Measurements from ENCODE around the gene NPL. TPM values are rescaled to one million over a fixed set of nuclear protein-coding genes. Genes with fewer than 3 reads are reported as not detected.

The NPL gene
- total RNA-seq, 2 experiments from 2014 or later: 2.2 to 6.3 TPM

GRCh38 chr1:182771187-182771984, 18.2 kb upstream of the NPL start:
- TF ChIP-seq EZH2phosphoT487 (IDR thresholded peaks at IDR 0.05; ENCODE audit: borderline replicate concordance, low read depth, low read length) (no peak), CTCF (conservative IDR thresholded peaks at IDR 0.05; ENCODE audit: low read length) (no peak)
- CTCF ChIA-PET (ENCODE audit: unreplicated experiment): no interaction called here
- POLR2A ChIA-PET: no interaction called here
- DNase-seq (ENCODE audit: low spot score): no peak
- H3K9me2 ChIP-seq (ENCODE audit: insufficient read depth, low read length): no peaks in the 10 kb centered on the region
- no peak overlapping the region for H3K4me3 ChIP-seq (ENCODE audit: low read depth, low read length, poor library complexity, severe bottlenecking)
- no peak overlapping the region for H3K27ac ChIP-seq (ENCODE audit: low read depth, low read length, poor library complexity, severe bottlenecking)
- no peaks in the 10 kb centered on the region for H3K36me3 ChIP-seq (ENCODE audit: insufficient read depth, low read length)
- no peaks in the 10 kb centered on the region for H3K79me2 ChIP-seq (ENCODE audit: insufficient read depth, low read depth, low read length)
- intact Hi-C loops (cut with micrococcal nuclease; ENCODE audit: unreplicated experiment): no loop called here
- BruUV-seq (replicated peaks): no TSS peak
- H3K4me1 ChIP-seq (ENCODE audit: insufficient read depth, low read length, poor library complexity, severe bottlenecking): no peaks in the 10 kb centered on the region
- H4K20me1 ChIP-seq (ENCODE audit: insufficient read depth, low read length): no peaks in the 10 kb centered on the region
- H2AFZ ChIP-seq (ENCODE audit: low read length): no peak overlapping the region
- H3K9me3 ChIP-seq (ENCODE audit: low read length): no peaks in the 10 kb centered on the region
- H3K4me2 ChIP-seq (ENCODE audit: low read length): no peak overlapping the region

GRCh38 chr1:182777386-182777785, 12.2 kb upstream of the NPL start:
- no peak overlapping the region for H3K4me2 ChIP-seq (ENCODE audit: low read length)
- no peaks in the 10 kb centered on the region for H3K9me2 ChIP-seq (ENCODE audit: insufficient read depth, low read length)
- no peak overlapping the region for H3K27ac ChIP-seq (ENCODE audit: low read depth, low read length, poor library complexity, severe bottlenecking)
- no peak for DNase-seq (ENCODE audit: low spot score)
- TF ChIP-seq CTCF (conservative IDR thresholded peaks at IDR 0.05; ENCODE audit: low read length) (no peak), EZH2phosphoT487 (IDR thresholded peaks at IDR 0.05; ENCODE audit: borderline replicate concordance, low read depth, low read length) (no peak)
- no TSS peak for BruUV-seq (replicated peaks)
- no peaks in the 10 kb centered on the region for H3K36me3 ChIP-seq (ENCODE audit: insufficient read depth, low read length)
- no peak overlapping the region for H3K4me3 ChIP-seq (ENCODE audit: low read depth, low read length, poor library complexity, severe bottlenecking)
- H2AFZ ChIP-seq (ENCODE audit: low read length): no peak overlapping the region
- intact Hi-C loops (cut with micrococcal nuclease; ENCODE audit: unreplicated experiment): no loop called here
- H3K4me1 ChIP-seq (ENCODE audit: insufficient read depth, low read length, poor library complexity, severe bottlenecking): peaks cover 23% of the 10 kb centered on the region
- ChIA-PET POLR2A (no interaction called here), CTCF (ENCODE audit: unreplicated experiment) (no interaction called here)
- no peaks in the 10 kb centered on the region for H3K79me2 ChIP-seq (ENCODE audit: insufficient read depth, low read depth, low read length)
- H3K9me3 ChIP-seq (ENCODE audit: low read length): no peaks in the 10 kb centered on the region
- H4K20me1 ChIP-seq (ENCODE audit: insufficient read depth, low read length): no peaks in the 10 kb centered on the region

GRCh38 chr1:182778862-182779261, 10.7 kb upstream of the NPL start:
- ChIA-PET CTCF (ENCODE audit: unreplicated experiment) (no interaction called here), POLR2A (no interaction called here)
- no peak for DNase-seq (ENCODE audit: low spot score)
- Histone ChIP-seq H3K4me3 (ENCODE audit: low read depth, low read length, poor library complexity, severe bottlenecking) (no peak overlapping the region), H2AFZ (ENCODE audit: low read length) (no peak overlapping the region), H3K36me3 (ENCODE audit: insufficient read depth, low read length) (no peaks in the 10 kb centered on the region), H3K4me2 (ENCODE audit: low read length) (no peak overlapping the region), H3K79me2 (ENCODE audit: insufficient read depth, low read depth, low read length) (no peaks in the 10 kb centered on the region), H3K9me2 (ENCODE audit: insufficient read depth, low read length) (no peaks in the 10 kb centered on the region), H3K27ac (ENCODE audit: low read depth, low read length, poor library complexity, severe bottlenecking) (no peak overlapping the region), H4K20me1 (ENCODE audit: insufficient read depth, low read length) (no peaks in the 10 kb centered on the region), H3K4me1 (ENCODE audit: insufficient read depth, low read length, poor library complexity, severe bottlenecking) (peaks cover 31% of the 10 kb centered on the region), H3K9me3 (ENCODE audit: low read length) (no peaks in the 10 kb centered on the region)
- TF ChIP-seq CTCF (conservative IDR thresholded peaks at IDR 0.05; ENCODE audit: low read length) (no peak), EZH2phosphoT487 (IDR thresholded peaks at IDR 0.05; ENCODE audit: borderline replicate concordance, low read depth, low read length) (no peak)
- BruUV-seq (replicated peaks): no TSS peak
- intact Hi-C loops (cut with micrococcal nuclease; ENCODE audit: unreplicated experiment): no loop called here

All from OCI-LY7 (cell line).